H9 (cell line): ENCODE data around the gene TOM1L2. TPM values are rescaled to one million over a fixed set of nuclear protein-coding genes. Genes with fewer than 3 reads are reported as not detected.

Experiments used
- DNase-seq: peaks from one replicate; pipeline ENCODE4 v3.0.0-alpha.2; 2017
- H2AFZ ChIP-seq: one replicate; pipeline ENCODE4 v1.6.1; 2013; ENCODE audit warnings: mild to moderate bottlenecking, low read length, control low read depth, moderate library complexity
- H2AK5ac ChIP-seq: 2 replicates; pipeline ENCODE4 v1.6.1; 2013; ENCODE audit warnings: low read length, control low read depth, mixed read lengths; ENCODE audit not compliant: insufficient read length
- H2BK120ac ChIP-seq: one replicate; pipeline ENCODE4 v1.6.1; 2013; ENCODE audit warnings: low read depth, mild to moderate bottlenecking, low read length, control low read depth, inconsistent platforms; ENCODE audit not compliant: poor library complexity, severe bottlenecking
- H2BK12ac ChIP-seq: 2 replicates; pipeline ENCODE4 v1.6.1; 2013; ENCODE audit warnings: low read length, control low read depth, mixed read lengths, low read depth; ENCODE audit not compliant: insufficient read length
- H2BK15ac ChIP-seq: 2 replicates; pipeline ENCODE4 v1.6.1; 2013; ENCODE audit warnings: low read depth, low read length, control low read depth
- H2BK20ac ChIP-seq: one replicate; pipeline ENCODE4 v1.6.1; 2013; ENCODE audit warnings: low read depth, mild to moderate bottlenecking, low read length, control low read depth, inconsistent platforms; ENCODE audit not compliant: poor library complexity, severe bottlenecking
- H2BK5ac ChIP-seq: 2 replicates; pipeline ENCODE4 v1.6.1; 2013; ENCODE audit warnings: low read length, control low read depth, mixed read lengths; ENCODE audit not compliant: insufficient read length
- H3K14ac ChIP-seq: 2 replicates; pipeline ENCODE4 v1.6.1; 2013; ENCODE audit warnings: low read length, control low read depth; ENCODE audit not compliant: insufficient read depth
- H3K18ac ChIP-seq: 2 replicates; pipeline ENCODE4 v1.6.1; 2013; ENCODE audit warnings: low read depth, mild to moderate bottlenecking, mixed read lengths, low read length, control low read depth; ENCODE audit not compliant: insufficient read length
- H3K23ac ChIP-seq: 2 replicates; pipeline ENCODE4 v1.6.1; 2013; ENCODE audit warnings: low read length, control low read depth, mixed read lengths, low read depth; ENCODE audit not compliant: insufficient read length
- H3K23me2 ChIP-seq: 2 replicates; pipeline ENCODE4 v1.6.1; 2013; ENCODE audit warnings: low read depth, mild to moderate bottlenecking, mixed read lengths, low read length, control low read depth; ENCODE audit not compliant: insufficient read length, poor library complexity, severe bottlenecking
- H3K27ac ChIP-seq: 2 replicates; pipeline ENCODE4 v1.5.1; 2013; ENCODE audit warnings: low read length, control low read depth, mixed read lengths, low read depth; ENCODE audit not compliant: insufficient read length
- H3K27me3 ChIP-seq: 2 replicates; pipeline ENCODE4 v1.6.1; 2013; ENCODE audit warnings: low read length, control low read depth, inconsistent platforms; ENCODE audit not compliant: insufficient read depth
- H3K4ac ChIP-seq: 2 replicates; pipeline ENCODE4 v1.6.1; 2013; ENCODE audit warnings: low read depth, mild to moderate bottlenecking, control low read depth, inconsistent platforms, low read length, moderate library complexity
- H3K4me1 ChIP-seq: 2 replicates; pipeline ENCODE4 v1.6.1; 2013; ENCODE audit warnings: low read length, control low read depth, inconsistent platforms; ENCODE audit not compliant: insufficient read depth
- H3K4me2 ChIP-seq: 2 replicates; pipeline ENCODE4 v1.6.1; 2013; ENCODE audit warnings: low read length, control low read depth, mixed read lengths; ENCODE audit not compliant: insufficient read length, insufficient read depth
- H3K56ac ChIP-seq: 2 replicates; pipeline ENCODE4 v1.6.1; 2013; ENCODE audit warnings: low read depth, mild to moderate bottlenecking, mixed read lengths, low read length, control low read depth; ENCODE audit not compliant: insufficient read length
- H3K79me1 ChIP-seq: 2 replicates; pipeline ENCODE4 v1.6.1; 2013; ENCODE audit warnings: low read depth, mild to moderate bottlenecking, moderate library complexity, low read length, control low read depth, inconsistent platforms; ENCODE audit not compliant: insufficient read depth, poor library complexity, severe bottlenecking
- H3K79me2 ChIP-seq: 2 replicates; pipeline ENCODE4 v1.6.1; 2013; ENCODE audit warnings: low read length, control low read depth, inconsistent platforms; ENCODE audit not compliant: insufficient read depth
- H3K9ac ChIP-seq: 2 replicates; pipeline ENCODE4 v1.6.1; 2013; ENCODE audit warnings: low read length, control low read depth, mixed read lengths; ENCODE audit not compliant: insufficient read length; ENCODE audit errors: extremely low read depth
- H3K9me3 ChIP-seq: one replicate; pipeline ENCODE4 v1.6.1; 2013; ENCODE audit warnings: low read depth, low read length, inconsistent platforms; ENCODE audit not compliant: control insufficient read depth
- H3T11ph ChIP-seq: one replicate; pipeline ENCODE4 v1.6.1; 2013; ENCODE audit warnings: mild to moderate bottlenecking, low read length, control low read depth, inconsistent platforms
- H4K20me1 ChIP-seq: one replicate; pipeline ENCODE4 v1.6.1; 2013; ENCODE audit not compliant: control insufficient read depth, insufficient read length, insufficient read depth
- H4K5ac ChIP-seq: 2 replicates; pipeline ENCODE4 v1.6.1; 2013; ENCODE audit warnings: low read depth, mild to moderate bottlenecking, mixed read lengths, low read length, control low read depth; ENCODE audit not compliant: insufficient read length
- H4K8ac ChIP-seq: replicated peaks from 2 replicates; pipeline ENCODE4 v1.6.1; 2013; ENCODE audit warnings: low read length, control low read depth, mixed read lengths, low read depth; ENCODE audit not compliant: insufficient read length
- H4K91ac ChIP-seq: 2 replicates; pipeline ENCODE4 v1.6.1; 2013; ENCODE audit warnings: low read depth, mild to moderate bottlenecking, moderate library complexity, mixed read lengths, low read length, control low read depth; ENCODE audit not compliant: insufficient read length
- H3K27ac Mint-ChIP-seq, 3 experiments: 2 replicates in 2 of 3; 3 replicates in 1 of 3; pipeline ENCODE4 v1.8.0; 2020 to 2021; ENCODE audit warnings: mixed read lengths in 3 of 3, mild to moderate bottlenecking in 1 of 3, moderate library complexity in 1 of 3
- H3K27me3 Mint-ChIP-seq: 2 replicates; pipeline ENCODE4 v1.8.0; 2021; ENCODE audit warnings: low read depth, mild to moderate bottlenecking, moderate library complexity, mixed read lengths
- H3K36me3 Mint-ChIP-seq, 3 experiments: 2 replicates in 2 of 3; 3 replicates in 1 of 3; pipeline ENCODE4 v1.8.0; 2020 to 2021; ENCODE audit warnings: low read depth in 3 of 3, mixed read lengths in 3 of 3; ENCODE audit not compliant: insufficient read depth in 1 of 3
- H3K4me1 Mint-ChIP-seq, 2 experiments: 2 replicates each; pipeline ENCODE4 v1.8.0; 2020; ENCODE audit warnings: mixed read lengths in 2 of 2
- H3K4me3 Mint-ChIP-seq, 2 experiments: 2 replicates in 1 of 2; 3 replicates in 1 of 2; pipeline ENCODE4 v1.8.0; 2020 to 2021; ENCODE audit warnings: mild to moderate bottlenecking in 2 of 2, mixed read lengths in 2 of 2, moderate library complexity in 1 of 2
- H3K9me3 Mint-ChIP-seq, 2 experiments: 2 replicates in 1 of 2; 3 replicates in 1 of 2; pipeline ENCODE4 v1.8.0; 2020; ENCODE audit warnings: mild to moderate bottlenecking in 2 of 2, mixed read lengths in 2 of 2, moderate library complexity in 1 of 2
- CTCF ChIP-seq: fragments of 200-600 bp; sonication (generic); conservative IDR thresholded peaks from 3 replicates; pipeline ENCODE4 v1.8.0; 2021; ENCODE audit warnings: antibody characterized with exemption, mild to moderate bottlenecking
- WGBS: extraction: QIAGEN DNeasy Blood & Tissue Kit; methylation state at CpG from one replicate; pipeline ENCODE4 v1.1.7; 2013; ENCODE audit warnings: missing lambda C conversion rate, low lambda C conversion rate, mixed read lengths; ENCODE audit not compliant: insufficient read length; ENCODE audit errors: extremely low coverage; 5-methylcytosine and 5-hydroxymethylcytosine counted together
- total RNA-seq: library from RNA; stranded (reverse); gene quantifications from 2 replicates; pipeline ENCODE4 v1.2.1, GENCODE V29; 2021

TOM1L2 gene
- total RNA-seq, 1 experiment from 2014 or later, result 4.6 TPM

- no peak overlapping the region for H2AFZ ChIP-seq
- no peak overlapping the region for H2BK20ac ChIP-seq
- H3K4me2 ChIP-seq, result no peak overlapping the region
- peaks cover 5 to 19% of the 10 kb centered on the region in 2 experiments for H3K4me1 Mint-ChIP-seq
- H3K14ac ChIP-seq, result no peak overlapping the region
- H3K27me3 Mint-ChIP-seq, result peaks cover 8% of the 10 kb centered on the region
- H2BK15ac ChIP-seq, result no peak overlapping the region
- no peak overlapping the region for H4K5ac ChIP-seq
- no peak overlapping the region for H4K8ac ChIP-seq
- H3K27ac Mint-ChIP-seq, result no peak overlapping the region
- no peak for DNase-seq
- no peaks in the 10 kb centered on the region for H3K79me1 ChIP-seq
- H3K36me3 Mint-ChIP-seq, result no peaks in the 10 kb centered on the region
- no peak overlapping the region for H3K18ac ChIP-seq
- no peak overlapping the region for H3K56ac ChIP-seq
- no peak overlapping the region for H2AK5ac ChIP-seq
- H4K91ac ChIP-seq, result no peak overlapping the region
- H4K20me1 ChIP-seq, result no peaks in the 10 kb centered on the region
- H3K9ac ChIP-seq, result no peak overlapping the region
- no peak overlapping the region for H3K23ac ChIP-seq
- H3K79me2 ChIP-seq, result no peaks in the 10 kb centered on the region
- no CpG with 5 or more reads among the region's 9 CpGs for WGBS
- no peak overlapping the region for H3K4ac ChIP-seq
- H3K23me2 ChIP-seq, result no peaks in the 10 kb centered on the region
- H3K4me1 ChIP-seq, result no peaks in the 10 kb centered on the region
- H3K9me3 Mint-ChIP-seq, result no peaks in the 10 kb centered on the region
- no peak overlapping the region for H3T11ph ChIP-seq
- H2BK120ac ChIP-seq, result no peak overlapping the region
- no peak overlapping the region for H3K27ac ChIP-seq
- H2BK5ac ChIP-seq, result no peak overlapping the region
- H3K27me3 ChIP-seq, result no peaks in the 10 kb centered on the region
- no peak for TF ChIP-seq CTCF
- no peaks in the 10 kb centered on the region for H3K9me3 ChIP-seq
- H3K4me3 Mint-ChIP-seq, result no peak overlapping the region
- no peak overlapping the region for H2BK12ac ChIP-seq
Measured at GRCh38 chr17:18004345-18004744, 32.1 kb upstream of the TOM1L2 start.
